Measurements from ENCODE around the gene ADAMTS9. TPM values are rescaled to one million over a fixed set of nuclear protein-coding genes. Genes with fewer than 3 reads are reported as not detected.

The ADAMTS9 gene
- total and polyA plus RNA-seq, 9 of the 15 experiments (the other 6 are each of a cell fraction or from before 2014, with no cell fraction given): 0.05 to 0.32 (median 0.13) TPM; not detected in 2

DNA sequence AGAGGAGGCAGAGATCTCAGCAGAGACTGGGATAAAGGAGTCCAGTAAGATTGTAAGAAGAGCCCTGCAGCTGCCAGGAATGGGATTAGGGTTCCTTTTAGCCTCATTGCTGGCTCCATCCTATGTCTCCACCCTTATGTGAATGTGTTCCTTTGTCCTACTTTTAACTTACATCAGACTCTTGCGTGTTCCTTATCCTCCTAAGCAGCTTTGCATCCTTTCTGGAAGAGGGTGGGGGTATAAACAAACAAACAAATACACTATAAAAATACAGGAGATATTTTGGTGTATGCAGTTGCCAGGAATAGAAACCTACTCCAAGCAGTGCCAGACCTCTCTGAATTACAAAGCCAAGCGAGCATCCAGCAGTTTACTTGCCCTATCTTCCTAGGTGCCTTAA, 194.7 kb downstream of the ADAMTS9 start:
- 0% methylated on average over 2 of the region's 2 CpGs for WGBS (ENCODE audit: insufficient coverage, low coverage, missing lambda C conversion rate)
- CTCF ChIA-PET (ENCODE audit: low intra/inter-chr PET ratio): no interaction called here
- no peak for ATAC-seq
- H3K27ac ChIP-seq (ENCODE audit: extremely low read depth, low read depth, low read length): no peak overlapping the region
- no TSS peak for BruUV-seq (replicated peaks)
- no peaks in the 10 kb centered on the region for H4K20me1 ChIP-seq (replicated peaks; ENCODE audit: control insufficient read depth, insufficient read depth, low read length)
- H3K9me1 ChIP-seq (ENCODE audit: control insufficient read depth, insufficient read depth, low read length): no peaks in the 10 kb centered on the region
- TF ChIP-seq OTX1 (CRISPR knock-in tag; IDR thresholded peaks at IDR 0.05) (no peak), MYC (IDR thresholded peaks at IDR 0.05; ENCODE audit: low read depth, low read length) (no peak), MYC (CRISPR knock-in tag; IDR thresholded peaks at IDR 0.05; ENCODE audit: borderline replicate concordance, low read depth) (no peak), RBFOX2 (IDR thresholded peaks at IDR 0.05; ENCODE audit: low read depth, low read length) (no peak), CREBBP (IDR thresholded peaks at IDR 0.05; ENCODE audit: low read depth, low read length) (no peak)
- H3K9ac ChIP-seq (ENCODE audit: insufficient read depth in 1 of 2, low read depth in 2 of 2, low read length in 2 of 2): no peak overlapping the region
- in situ Hi-C loops (cut with MboI): no loop called here
- no peak overlapping the region for H2AFZ ChIP-seq (ENCODE audit: low read depth, low read length)
- DNase-seq (ENCODE audit: extremely low read depth in 1 of 4, low spot score in 3 of 4): no peak
- intact Hi-C loops (cut with micrococcal nuclease): no loop called here
- POLR2A ChIA-PET: no interaction called here
- H3K79me2 ChIP-seq (ENCODE audit: control insufficient read depth, insufficient read depth, low read length): no peaks in the 10 kb centered on the region
- no peak overlapping the region for H3K4me3 ChIP-seq
- H3K36me3 ChIP-seq (ENCODE audit: control insufficient read depth, insufficient read depth, low read length): no peaks in the 10 kb centered on the region
- no peaks in the 10 kb centered on the region for H3K4me1 ChIP-seq (replicated peaks in 1 of 2; ENCODE audit: control insufficient read depth in 2 of 2, insufficient read depth in 2 of 2, low read length in 2 of 2)
- H3K9me3 ChIP-seq (replicated peaks; ENCODE audit: control insufficient read depth, insufficient read depth, low read depth, low read length): no peaks in the 10 kb centered on the region
- H3K27me3 ChIP-seq (ENCODE audit: control insufficient read depth in 2 of 2, insufficient read depth in 2 of 2, low read length in 2 of 2): peaks cover 0 to 6% of the 10 kb centered on the region in 2 experiments; a peak in 1 of 5 replicates
- no peak overlapping the region for H3K4me2 ChIP-seq (ENCODE audit: insufficient read depth, low read length)
- no peak for FAIRE-seq

DNA sequence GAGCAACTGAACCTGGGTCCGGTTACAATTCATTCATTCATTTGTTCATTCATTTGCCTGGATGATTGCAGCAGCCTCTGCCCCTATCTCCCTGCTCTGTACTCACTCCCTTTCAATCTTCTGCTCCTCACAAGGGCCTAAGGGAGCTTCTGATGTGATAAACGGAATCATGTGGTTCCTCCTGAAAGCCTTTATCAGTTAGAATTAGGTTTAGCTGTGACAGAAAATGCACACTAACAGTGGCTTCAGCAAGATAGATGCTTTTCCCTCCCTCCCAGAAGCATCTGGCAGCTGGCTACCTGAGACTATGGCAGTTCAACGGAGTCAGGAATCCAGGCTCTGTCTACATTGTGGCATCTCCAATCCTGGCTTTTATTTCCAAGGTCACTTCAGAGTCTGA, 196.0 kb downstream of the ADAMTS9 start:
- WGBS (ENCODE audit: insufficient coverage, low coverage, missing lambda C conversion rate): 0% methylated on average over 3 of the region's 3 CpGs
- Histone ChIP-seq H3K36me3 (ENCODE audit: control insufficient read depth, insufficient read depth, low read length) (no peaks in the 10 kb centered on the region), H3K9me3 (replicated peaks; ENCODE audit: control insufficient read depth, insufficient read depth, low read depth, low read length) (no peaks in the 10 kb centered on the region), H3K4me2 (ENCODE audit: insufficient read depth, low read length) (no peak overlapping the region), H3K4me1 (replicated peaks in 1 of 2; ENCODE audit: control insufficient read depth in 2 of 2, insufficient read depth in 2 of 2, low read length in 2 of 2) (no peaks in the 10 kb centered on the region), H3K79me2 (ENCODE audit: control insufficient read depth, insufficient read depth, low read length) (no peaks in the 10 kb centered on the region), H4K20me1 (replicated peaks; ENCODE audit: control insufficient read depth, insufficient read depth, low read length) (no peaks in the 10 kb centered on the region), H2AFZ (ENCODE audit: low read depth, low read length) (no peak overlapping the region), H3K27me3 (ENCODE audit: control insufficient read depth in 2 of 2, insufficient read depth in 2 of 2, low read length in 2 of 2) (peaks cover 0 to 6% of the 10 kb centered on the region in 2 experiments; a peak in 1 of 5 replicates), H3K9ac (ENCODE audit: insufficient read depth in 1 of 2, low read depth in 2 of 2, low read length in 2 of 2) (no peak overlapping the region), H3K4me3 (no peak overlapping the region), H3K27ac (ENCODE audit: extremely low read depth, low read depth, low read length) (no peak overlapping the region), H3K9me1 (ENCODE audit: control insufficient read depth, insufficient read depth, low read length) (no peaks in the 10 kb centered on the region)
- DNase-seq (ENCODE audit: extremely low read depth in 1 of 4, low spot score in 3 of 4): no peak
- no TSS peak for BruUV-seq (replicated peaks)
- intact Hi-C loops (cut with micrococcal nuclease): no loop called here
- TF ChIP-seq, protein P1, sequence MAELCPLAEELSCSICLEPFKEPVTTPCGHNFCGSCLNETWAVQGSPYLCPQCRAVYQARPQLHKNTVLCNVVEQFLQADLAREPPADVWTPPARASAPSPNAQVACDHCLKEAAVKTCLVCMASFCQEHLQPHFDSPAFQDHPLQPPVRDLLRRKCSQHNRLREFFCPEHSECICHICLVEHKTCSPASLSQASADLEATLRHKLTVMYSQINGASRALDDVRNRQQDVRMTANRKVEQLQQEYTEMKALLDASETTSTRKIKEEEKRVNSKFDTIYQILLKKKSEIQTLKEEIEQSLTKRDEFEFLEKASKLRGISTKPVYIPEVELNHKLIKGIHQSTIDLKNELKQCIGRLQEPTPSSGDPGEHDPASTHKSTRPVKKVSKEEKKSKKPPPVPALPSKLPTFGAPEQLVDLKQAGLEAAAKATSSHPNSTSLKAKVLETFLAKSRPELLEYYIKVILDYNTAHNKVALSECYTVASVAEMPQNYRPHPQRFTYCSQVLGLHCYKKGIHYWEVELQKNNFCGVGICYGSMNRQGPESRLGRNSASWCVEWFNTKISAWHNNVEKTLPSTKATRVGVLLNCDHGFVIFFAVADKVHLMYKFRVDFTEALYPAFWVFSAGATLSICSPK (IDR thresholded peaks at IDR 0.05; ENCODE audit: borderline replicate concordance): no peak
- TF ChIP-seq POLR2B (IDR thresholded peaks at IDR 0.05; ENCODE audit: low read depth, partially characterized antibody): no peak
- TF ChIP-seq RFX1 (IDR thresholded peaks at IDR 0.05): no peak
- TF ChIP-seq, protein P2, sequence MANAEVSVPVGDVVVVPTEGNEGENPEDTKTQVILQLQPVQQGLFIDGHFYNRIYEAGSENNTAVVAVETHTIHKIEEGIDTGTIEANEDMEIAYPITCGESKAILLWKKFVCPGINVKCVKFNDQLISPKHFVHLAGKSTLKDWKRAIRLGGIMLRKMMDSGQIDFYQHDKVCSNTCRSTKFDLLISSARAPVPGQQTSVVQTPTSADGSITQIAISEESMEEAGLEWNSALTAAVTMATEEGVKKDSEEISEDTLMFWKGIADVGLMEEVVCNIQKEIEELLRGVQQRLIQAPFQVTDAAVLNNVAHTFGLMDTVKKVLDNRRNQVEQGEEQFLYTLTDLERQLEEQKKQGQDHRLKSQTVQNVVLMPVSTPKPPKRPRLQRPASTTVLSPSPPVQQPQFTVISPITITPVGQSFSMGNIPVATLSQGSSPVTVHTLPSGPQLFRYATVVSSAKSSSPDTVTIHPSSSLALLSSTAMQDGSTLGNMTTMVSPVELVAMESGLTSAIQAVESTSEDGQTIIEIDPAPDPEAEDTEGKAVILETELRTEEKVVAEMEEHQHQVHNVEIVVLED (CRISPR knock-in tag; IDR thresholded peaks at IDR 0.05): no peak
- TF ChIP-seq FOXJ2 (tag; IDR thresholded peaks at IDR 0.05): no peak
- TF ChIP-seq SIX5 (IDR thresholded peaks at IDR 0.05; ENCODE audit: borderline replicate concordance in 1 of 2, insufficient read depth in 1 of 2, low read depth in 1 of 2, low read length in 2 of 2): no peak
- CTCF ChIA-PET (ENCODE audit: low intra/inter-chr PET ratio): no interaction called here
- FAIRE-seq: no peak
- in situ Hi-C loops (cut with MboI): no loop called here
- POLR2A ChIA-PET: interaction anchor here (0.6 kb wide), 1 partner anchor 10 kb away, joined by 4 read pairs; no protein-coding TSS in a partner anchor
- no peak for ATAC-seq

All from K562 (cell line).